Measurements from ENCODE around the gene CBFA2T2. TPM values are rescaled to one million over a fixed set of nuclear protein-coding genes. Genes with fewer than 3 reads are reported as not detected.

CBFA2T2 gene
- total and polyA plus RNA-seq, 9 donors, result 9.4 to 29.8 (median 21.2) TPM

DNA sequence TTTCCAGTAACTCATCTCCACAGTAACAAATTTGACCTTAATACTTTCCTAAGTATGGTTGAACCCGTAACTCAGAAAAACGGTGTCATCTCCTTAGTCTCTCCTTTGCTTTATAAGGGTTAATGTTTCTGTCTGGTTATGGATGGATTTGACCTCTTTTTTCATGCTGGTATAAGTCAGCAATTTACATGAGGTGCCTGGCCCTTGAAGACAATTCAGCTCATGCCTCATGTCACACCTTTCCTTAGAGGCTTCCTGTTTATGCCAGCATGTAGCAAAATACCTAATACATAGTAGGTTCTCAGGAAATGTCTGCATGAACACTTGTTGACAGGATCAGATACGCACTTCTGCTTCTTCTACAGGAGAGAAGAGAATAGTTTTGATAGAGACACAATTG, 134.5 kb downstream of the CBFA2T2 start:
- TF ChIP-seq POLR2A (IDR thresholded peaks at IDR 0.05), result no peak
- no peak for TF ChIP-seq EP300 (IDR thresholded peaks at IDR 0.05)
- TF ChIP-seq, protein P1, sequence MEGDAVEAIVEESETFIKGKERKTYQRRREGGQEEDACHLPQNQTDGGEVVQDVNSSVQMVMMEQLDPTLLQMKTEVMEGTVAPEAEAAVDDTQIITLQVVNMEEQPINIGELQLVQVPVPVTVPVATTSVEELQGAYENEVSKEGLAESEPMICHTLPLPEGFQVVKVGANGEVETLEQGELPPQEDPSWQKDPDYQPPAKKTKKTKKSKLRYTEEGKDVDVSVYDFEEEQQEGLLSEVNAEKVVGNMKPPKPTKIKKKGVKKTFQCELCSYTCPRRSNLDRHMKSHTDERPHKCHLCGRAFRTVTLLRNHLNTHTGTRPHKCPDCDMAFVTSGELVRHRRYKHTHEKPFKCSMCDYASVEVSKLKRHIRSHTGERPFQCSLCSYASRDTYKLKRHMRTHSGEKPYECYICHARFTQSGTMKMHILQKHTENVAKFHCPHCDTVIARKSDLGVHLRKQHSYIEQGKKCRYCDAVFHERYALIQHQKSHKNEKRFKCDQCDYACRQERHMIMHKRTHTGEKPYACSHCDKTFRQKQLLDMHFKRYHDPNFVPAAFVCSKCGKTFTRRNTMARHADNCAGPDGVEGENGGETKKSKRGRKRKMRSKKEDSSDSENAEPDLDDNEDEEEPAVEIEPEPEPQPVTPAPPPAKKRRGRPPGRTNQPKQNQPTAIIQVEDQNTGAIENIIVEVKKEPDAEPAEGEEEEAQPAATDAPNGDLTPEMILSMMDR (IDR thresholded peaks at IDR 0.05), result no peak
- no peak overlapping the region for H3K4me3 ChIP-seq
- no peak overlapping the region for H3K27ac ChIP-seq
- H3K9me3 ChIP-seq, result no peaks in the 10 kb centered on the region
- no peak for DNase-seq
- intact Hi-C loops (cut with DNase I), result no loop called here
- no peaks in the 10 kb centered on the region for H3K36me3 ChIP-seq
- H3K4me1 ChIP-seq (ENCODE audit: insufficient read depth), result no peaks in the 10 kb centered on the region
- 89 to 94% (median 93%) methylated on average over 3 of the region's 3 CpGs for WGBS, 3 donors
- no peaks in the 10 kb centered on the region for H3K27me3 ChIP-seq

GRCh38 chr20:33626190-33626589, 136.3 kb downstream of the CBFA2T2 start:
- Histone ChIP-seq H3K4me1 (ENCODE audit: insufficient read depth) (no peaks in the 10 kb centered on the region), H3K4me3 (no peak overlapping the region), H3K9me3 (no peaks in the 10 kb centered on the region), H3K27ac (no peak overlapping the region), H3K27me3 (no peaks in the 10 kb centered on the region), H3K36me3 (no peaks in the 10 kb centered on the region)
- TF ChIP-seq, protein P1 (IDR thresholded peaks at IDR 0.05), result no peak
- TF ChIP-seq POLR2A (IDR thresholded peaks at IDR 0.05) (no peak), EP300 (IDR thresholded peaks at IDR 0.05) (no peak)
- no peak for DNase-seq
- 94 to 95% (median 95%) methylated on average over 4 of the region's 4 CpGs for WGBS, 3 donors
- intact Hi-C loops (cut with DNase I), result no loop called here

- Histone ChIP-seq H3K27me3 (no peaks in the 10 kb centered on the region), H3K36me3 (no peaks in the 10 kb centered on the region), H3K27ac (no peak overlapping the region), H3K4me3 (no peak overlapping the region), H3K4me1 (ENCODE audit: insufficient read depth) (no peaks in the 10 kb centered on the region), H3K9me3 (no peaks in the 10 kb centered on the region)
- TF ChIP-seq, protein P1 (IDR thresholded peaks at IDR 0.05), result no peak
- TF ChIP-seq EP300 (IDR thresholded peaks at IDR 0.05) (no peak), POLR2A (IDR thresholded peaks at IDR 0.05) (no peak)
- no peak for DNase-seq
- WGBS, 3 donors, result 97 to 99% (median 99%) methylated on average over 4 of the region's 4 CpGs
- intact Hi-C loops (cut with DNase I), result no loop called here
Measured at GRCh38 chr20:33627577-33628216, 137.8 kb downstream of the CBFA2T2 start.

GRCh38 chr20:33629533-33629932, 139.6 kb downstream of the CBFA2T2 start:
- WGBS, 3 donors, result 92 to 95% (median 94%) methylated on average over 10 of the region's 10 CpGs
- no peaks in the 10 kb centered on the region for H3K27me3 ChIP-seq
- DNase-seq, result no peak
- H3K9me3 ChIP-seq, result no peaks in the 10 kb centered on the region
- no peak overlapping the region for H3K27ac ChIP-seq
- TF ChIP-seq, protein P1 (IDR thresholded peaks at IDR 0.05), result no peak
- TF ChIP-seq POLR2A (IDR thresholded peaks at IDR 0.05) (no peak), EP300 (IDR thresholded peaks at IDR 0.05) (no peak)
- intact Hi-C loops (cut with DNase I), result no loop called here
- H3K36me3 ChIP-seq, result no peaks in the 10 kb centered on the region
- no peaks in the 10 kb centered on the region for H3K4me1 ChIP-seq (ENCODE audit: insufficient read depth)
- no peak overlapping the region for H3K4me3 ChIP-seq
